ENCODE data around the gene MOGAT1. TPM values are rescaled to one million over a fixed set of nuclear protein-coding genes. Genes with fewer than 3 reads are reported as not detected.
A peak's percentile ranks its signal among the peaks of the same experiment; 100 is the strongest.

Gene MOGAT1
- total and polyA plus RNA-seq, 2 of the 13 experiments (the other 11 are each of a cell fraction or from before 2014, with no cell fraction given): 0.98 to 4.3 TPM

DNA sequence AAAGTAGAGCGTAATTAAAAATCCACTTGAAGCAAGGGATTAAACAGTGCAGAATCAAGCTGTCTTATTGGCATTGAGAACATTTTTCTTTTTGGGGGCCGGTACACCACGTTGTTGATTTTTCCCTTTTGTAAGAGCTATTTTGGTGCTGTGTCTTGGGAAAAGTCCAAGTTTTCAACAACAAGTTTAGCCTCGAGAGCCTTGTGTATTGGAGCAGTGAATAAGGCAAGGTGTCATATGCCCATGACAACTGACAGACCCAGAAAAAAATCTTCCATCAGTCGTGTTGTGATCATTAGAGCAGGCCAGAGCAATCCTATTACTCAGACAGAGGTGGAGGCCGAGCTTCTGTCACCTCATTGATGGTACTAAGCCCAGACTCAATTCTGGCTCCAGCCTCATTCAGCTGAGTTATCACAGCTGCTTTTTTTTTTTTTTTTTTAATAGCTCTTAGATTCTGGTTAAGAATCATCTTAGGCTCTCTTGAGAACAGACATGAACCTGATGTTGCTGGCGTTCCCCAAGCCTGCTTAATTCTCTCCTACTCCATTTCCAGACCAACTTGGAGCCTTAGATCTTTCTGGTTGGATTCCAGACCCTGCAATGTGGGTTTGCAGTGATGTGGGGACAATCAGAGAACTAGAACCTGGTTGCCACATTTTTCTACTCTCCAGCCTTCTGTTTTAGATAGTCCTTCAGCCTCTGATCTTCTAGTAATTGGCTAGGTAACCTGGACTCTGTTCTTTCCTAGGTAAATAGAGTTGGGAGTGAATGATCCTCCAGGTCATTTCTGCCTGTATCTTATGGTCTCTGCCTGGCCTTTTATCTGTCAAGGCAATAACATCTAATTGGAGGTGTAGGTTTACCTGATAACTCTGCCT is 43.1 kb downstream of the MOGAT1 start (continued):
- no peak for TF ChIP-seq HNRNPLL (IDR thresholded peaks at IDR 0.05; ENCODE audit: low read depth, low read length, poor library complexity, severe bottlenecking)
- TF ChIP-seq, protein P1, sequence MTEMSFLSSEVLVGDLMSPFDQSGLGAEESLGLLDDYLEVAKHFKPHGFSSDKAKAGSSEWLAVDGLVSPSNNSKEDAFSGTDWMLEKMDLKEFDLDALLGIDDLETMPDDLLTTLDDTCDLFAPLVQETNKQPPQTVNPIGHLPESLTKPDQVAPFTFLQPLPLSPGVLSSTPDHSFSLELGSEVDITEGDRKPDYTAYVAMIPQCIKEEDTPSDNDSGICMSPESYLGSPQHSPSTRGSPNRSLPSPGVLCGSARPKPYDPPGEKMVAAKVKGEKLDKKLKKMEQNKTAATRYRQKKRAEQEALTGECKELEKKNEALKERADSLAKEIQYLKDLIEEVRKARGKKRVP (CRISPR knock-in tag; IDR thresholded peaks at IDR 0.05): no peak
- peak; percentile 60 for TF ChIP-seq PAXIP1 (CRISPR knock-in tag; conservative IDR thresholded peaks at IDR 0.05)
- TF ChIP-seq, protein P2, sequence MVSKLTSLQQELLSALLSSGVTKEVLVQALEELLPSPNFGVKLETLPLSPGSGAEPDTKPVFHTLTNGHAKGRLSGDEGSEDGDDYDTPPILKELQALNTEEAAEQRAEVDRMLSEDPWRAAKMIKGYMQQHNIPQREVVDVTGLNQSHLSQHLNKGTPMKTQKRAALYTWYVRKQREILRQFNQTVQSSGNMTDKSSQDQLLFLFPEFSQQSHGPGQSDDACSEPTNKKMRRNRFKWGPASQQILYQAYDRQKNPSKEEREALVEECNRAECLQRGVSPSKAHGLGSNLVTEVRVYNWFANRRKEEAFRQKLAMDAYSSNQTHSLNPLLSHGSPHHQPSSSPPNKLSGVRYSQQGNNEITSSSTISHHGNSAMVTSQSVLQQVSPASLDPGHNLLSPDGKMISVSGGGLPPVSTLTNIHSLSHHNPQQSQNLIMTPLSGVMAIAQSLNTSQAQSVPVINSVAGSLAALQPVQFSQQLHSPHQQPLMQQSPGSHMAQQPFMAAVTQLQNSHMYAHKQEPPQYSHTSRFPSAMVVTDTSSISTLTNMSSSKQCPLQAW (CRISPR knock-in tag; IDR thresholded peaks at IDR 0.05): 0 out of 2 replicates have a peak, but pooled peaks have one; percentile 26
- TF ChIP-seq BCL6 (CRISPR knock-in tag; IDR thresholded peaks at IDR 0.05): peak; percentile 76
- TF ChIP-seq, protein P3, sequence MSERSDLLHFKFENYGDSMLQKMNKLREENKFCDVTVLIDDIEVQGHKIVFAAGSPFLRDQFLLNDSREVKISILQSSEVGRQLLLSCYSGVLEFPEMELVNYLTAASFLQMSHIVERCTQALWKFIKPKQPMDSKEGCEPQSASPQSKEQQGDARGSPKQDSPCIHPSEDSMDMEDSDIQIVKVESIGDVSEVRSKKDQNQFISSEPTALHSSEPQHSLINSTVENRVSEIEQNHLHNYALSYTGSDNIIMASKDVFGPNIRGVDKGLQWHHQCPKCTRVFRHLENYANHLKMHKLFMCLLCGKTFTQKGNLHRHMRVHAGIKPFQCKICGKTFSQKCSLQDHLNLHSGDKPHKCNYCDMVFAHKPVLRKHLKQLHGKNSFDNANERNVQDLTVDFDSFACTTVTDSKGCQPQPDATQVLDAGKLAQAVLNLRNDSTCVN (CRISPR knock-in tag; IDR thresholded peaks at IDR 0.05; ENCODE audit: borderline replicate concordance): 0 out of 2 replicates have a peak, but pooled peaks have one; percentile 54
- TF ChIP-seq CENPT (CRISPR knock-in tag; IDR thresholded peaks at IDR 0.05; ENCODE audit: low read depth): no peak
- TF ChIP-seq, protein P4, sequence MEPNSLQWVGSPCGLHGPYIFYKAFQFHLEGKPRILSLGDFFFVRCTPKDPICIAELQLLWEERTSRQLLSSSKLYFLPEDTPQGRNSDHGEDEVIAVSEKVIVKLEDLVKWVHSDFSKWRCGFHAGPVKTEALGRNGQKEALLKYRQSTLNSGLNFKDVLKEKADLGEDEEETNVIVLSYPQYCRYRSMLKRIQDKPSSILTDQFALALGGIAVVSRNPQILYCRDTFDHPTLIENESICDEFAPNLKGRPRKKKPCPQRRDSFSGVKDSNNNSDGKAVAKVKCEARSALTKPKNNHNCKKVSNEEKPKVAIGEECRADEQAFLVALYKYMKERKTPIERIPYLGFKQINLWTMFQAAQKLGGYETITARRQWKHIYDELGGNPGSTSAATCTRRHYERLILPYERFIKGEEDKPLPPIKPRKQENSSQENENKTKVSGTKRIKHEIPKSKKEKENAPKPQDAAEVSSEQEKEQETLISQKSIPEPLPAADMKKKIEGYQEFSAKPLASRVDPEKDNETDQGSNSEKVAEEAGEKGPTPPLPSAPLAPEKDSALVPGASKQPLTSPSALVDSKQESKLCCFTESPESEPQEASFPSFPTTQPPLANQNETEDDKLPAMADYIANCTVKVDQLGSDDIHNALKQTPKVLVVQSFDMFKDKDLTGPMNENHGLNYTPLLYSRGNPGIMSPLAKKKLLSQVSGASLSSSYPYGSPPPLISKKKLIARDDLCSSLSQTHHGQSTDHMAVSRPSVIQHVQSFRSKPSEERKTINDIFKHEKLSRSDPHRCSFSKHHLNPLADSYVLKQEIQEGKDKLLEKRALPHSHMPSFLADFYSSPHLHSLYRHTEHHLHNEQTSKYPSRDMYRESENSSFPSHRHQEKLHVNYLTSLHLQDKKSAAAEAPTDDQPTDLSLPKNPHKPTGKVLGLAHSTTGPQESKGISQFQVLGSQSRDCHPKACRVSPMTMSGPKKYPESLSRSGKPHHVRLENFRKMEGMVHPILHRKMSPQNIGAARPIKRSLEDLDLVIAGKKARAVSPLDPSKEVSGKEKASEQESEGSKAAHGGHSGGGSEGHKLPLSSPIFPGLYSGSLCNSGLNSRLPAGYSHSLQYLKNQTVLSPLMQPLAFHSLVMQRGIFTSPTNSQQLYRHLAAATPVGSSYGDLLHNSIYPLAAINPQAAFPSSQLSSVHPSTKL (CRISPR knock-in tag; IDR thresholded peaks at IDR 0.05): peak; percentile 70
- TF ChIP-seq FOSL2 (CRISPR knock-in tag; IDR thresholded peaks at IDR 0.05): no peak
- no peak for TF ChIP-seq EHMT2 (IDR thresholded peaks at IDR 0.05; ENCODE audit: borderline replicate concordance, low read depth, low read length)
- 0 out of 2 replicates have a peak, but pooled peaks have one; percentile 28 for TF ChIP-seq ISL2 (CRISPR knock-in tag; IDR thresholded peaks at IDR 0.05)
- peak; percentile 56; the same call in 1 of the 2 replicates for TF ChIP-seq TCF7 (IDR thresholded peaks at IDR 0.05; ENCODE audit: low read depth)
- peak; percentile 38 for TF ChIP-seq NR2F6 (IDR thresholded peaks at IDR 0.05)
- TF ChIP-seq NR2F6 (CRISPR knock-in tag; IDR thresholded peaks at IDR 0.05): no peak
- TF ChIP-seq ZNF724P (CRISPR knock-in tag; IDR thresholded peaks at IDR 0.05; ENCODE audit: borderline replicate concordance): 0 out of 2 replicates have a peak, but pooled peaks have one; percentile 33
- peak; percentile 59; the same call in 1 of the 2 replicates for TF ChIP-seq HNF4G (IDR thresholded peaks at IDR 0.05; ENCODE audit: borderline replicate concordance, low read depth, low read length)
- TF ChIP-seq HNF4G (CRISPR knock-in tag; IDR thresholded peaks at IDR 0.05; ENCODE audit: borderline replicate concordance, low read depth): no peak

Data from HepG2 (cell line).